Stimulated activated CD8-positive, alpha-beta memory T cell treated with anti-CD3 and anti-CD28 coated beads, Interleukin-7, amount 100 ng/mL, for 1 hour (primary cell): ENCODE measurements around the gene SBF2.
"Not testable (repeated sequence)": the region's sequence is repeated elsewhere in the genome, so short reads cannot be mapped to it uniquely, and the experiment has no call there.

Experiments used
- DNase-seq, 2 donors: peaks; one replicate each; pipeline ENCODE4 v3.0.0-alpha.2; 2020; ENCODE audit warnings: low read depth in 2 of 2

The SBF2 gene

DNA sequence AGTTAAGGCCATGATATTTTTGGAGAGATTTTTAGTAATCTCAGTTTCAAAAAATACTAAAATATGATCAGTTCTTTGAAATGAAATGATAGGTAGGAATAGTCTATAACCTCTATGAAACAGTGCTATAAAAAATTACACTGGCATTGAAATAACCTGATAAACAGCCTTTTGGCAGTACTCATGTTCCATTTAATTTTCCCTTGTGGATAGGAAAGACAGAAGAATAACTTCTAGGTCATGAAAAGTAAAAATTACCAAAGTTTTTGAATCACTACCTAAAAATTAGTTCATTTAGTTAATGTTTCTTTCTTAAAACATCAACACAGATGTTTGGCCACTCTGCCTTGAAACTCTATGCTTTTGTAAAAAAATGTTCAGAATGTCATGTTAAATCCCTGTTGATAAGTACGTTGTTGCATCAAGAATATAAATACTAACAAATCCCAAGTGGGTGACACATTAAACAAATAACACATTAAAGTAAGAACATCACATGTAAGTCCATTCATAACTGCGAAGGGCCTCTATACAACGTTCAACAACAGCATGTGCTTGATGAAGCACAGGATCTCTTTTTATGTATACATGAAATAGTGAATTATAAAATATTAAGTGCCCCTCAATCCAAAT, 339.9 kb downstream of the SBF2 start:
- DNase-seq, result no peak

DNA sequence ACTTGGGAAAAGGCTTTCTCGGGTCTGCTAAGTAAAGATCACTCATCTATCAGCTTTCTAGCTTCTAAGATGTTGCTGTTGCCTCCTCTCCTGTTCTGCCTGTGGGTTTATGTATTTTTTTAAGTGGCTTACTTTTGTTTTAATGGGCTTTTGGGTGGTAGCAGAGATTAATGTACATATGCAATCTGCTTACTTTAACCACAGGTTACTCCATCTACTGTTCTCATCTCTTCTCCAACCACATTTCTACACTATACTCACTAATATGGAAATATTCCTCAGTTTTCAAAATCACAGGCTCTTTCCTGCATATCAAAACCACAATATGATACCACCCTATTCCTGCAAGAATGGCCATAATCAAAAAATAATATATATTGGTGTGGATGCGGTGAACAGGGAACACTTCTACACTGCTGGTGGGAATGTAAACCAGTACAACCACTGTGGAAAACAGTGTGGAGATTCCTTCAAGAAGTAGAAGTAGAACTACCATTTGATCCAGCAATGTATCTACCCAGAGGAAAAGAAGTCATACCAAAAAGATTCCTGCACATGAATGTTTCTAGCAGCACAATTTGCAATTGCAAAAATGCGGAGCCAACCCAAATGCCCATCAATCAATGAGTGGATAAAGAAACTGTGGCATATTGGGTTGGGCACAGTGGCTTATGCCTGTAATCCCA, 341.4 kb downstream of the SBF2 start:
- no peak for DNase-seq

DNA sequence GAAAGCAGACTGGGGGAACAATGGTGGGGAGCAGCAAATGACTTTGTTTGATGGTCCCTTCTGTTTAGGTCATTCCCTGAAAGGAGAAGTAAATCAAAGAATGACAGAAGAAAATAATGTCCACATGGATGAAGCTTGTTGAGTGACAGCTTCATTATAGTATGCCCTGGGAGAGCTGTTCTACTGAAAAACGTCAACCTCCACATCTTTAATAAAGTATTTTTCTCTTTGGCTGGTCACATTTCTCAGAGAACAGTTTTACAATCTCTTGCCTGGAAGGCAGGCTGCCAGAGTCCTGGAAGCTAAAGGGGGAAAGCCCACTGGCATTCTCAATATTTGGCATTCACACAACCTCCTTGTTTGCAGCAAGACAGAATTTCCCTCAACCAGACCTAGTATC, 342.2 kb downstream of the SBF2 start:
- DNase-seq, result no peak

DNA sequence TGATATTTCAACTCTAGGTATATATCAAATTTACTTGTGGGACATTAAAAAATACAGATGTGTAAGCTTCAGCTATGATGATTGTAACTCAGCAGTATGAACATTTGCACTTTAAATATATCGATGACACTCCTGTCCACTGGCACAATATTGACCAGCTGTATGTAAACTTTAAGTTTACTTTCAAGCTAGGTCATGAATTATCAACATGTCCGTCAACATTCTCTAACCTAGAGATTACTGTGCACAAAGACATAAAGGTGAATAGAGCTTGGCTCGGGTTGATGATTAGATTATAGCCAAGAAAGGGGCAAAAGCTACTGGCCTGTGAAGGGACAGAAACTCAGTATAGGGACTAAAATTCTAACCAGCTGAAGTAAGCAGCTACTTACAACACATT, 343.6 kb downstream of the SBF2 start:
- DNase-seq, result no peak

DNA sequence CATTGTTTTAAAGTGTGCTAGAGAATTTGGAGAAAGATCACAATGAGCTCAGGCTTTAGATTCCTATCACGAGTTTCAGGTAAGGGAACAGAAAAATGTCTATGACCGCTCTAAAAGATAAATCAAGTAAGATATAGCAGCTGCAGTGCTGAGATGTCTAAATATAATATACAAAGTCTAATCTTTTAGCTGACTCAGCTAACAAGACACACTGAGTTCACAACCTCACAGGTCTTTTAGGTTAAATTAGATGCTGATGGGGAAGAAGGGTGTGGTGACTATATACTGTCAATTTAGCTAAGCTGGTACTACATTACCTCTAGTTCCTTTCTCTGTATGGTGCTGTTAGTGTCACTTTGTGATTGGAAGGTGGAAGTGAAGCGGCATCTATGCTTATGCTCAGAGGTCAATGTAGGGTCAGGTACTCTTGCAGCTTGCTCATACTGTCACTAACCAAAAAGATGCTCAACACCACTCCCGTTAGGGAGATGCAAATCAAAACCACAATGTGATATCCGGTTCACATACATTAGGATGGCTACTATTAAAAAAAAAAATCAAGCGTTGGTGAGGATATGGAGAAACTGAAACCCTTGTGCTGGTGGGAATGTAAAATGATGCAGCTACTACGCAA, 346.7 kb downstream of the SBF2 start:
- DNase-seq, result no peak

DNA sequence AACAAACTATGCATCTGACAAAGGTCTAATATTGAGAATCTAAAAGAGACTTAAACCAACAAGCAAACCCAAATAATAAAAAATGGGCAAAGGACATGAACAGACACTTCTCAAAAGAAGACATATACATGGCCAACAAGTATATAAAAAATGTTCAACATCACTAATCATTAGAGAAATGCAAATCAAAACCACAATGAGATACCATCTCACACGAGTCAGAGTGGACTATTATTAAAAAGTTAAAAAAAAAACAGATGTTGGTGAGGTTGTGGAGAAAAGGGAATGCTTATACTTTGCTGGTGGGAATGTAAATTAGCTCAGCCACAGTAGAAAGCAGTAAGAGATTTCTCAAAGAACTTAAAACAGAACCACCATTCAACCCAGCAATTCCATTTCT, 348.3 kb downstream of the SBF2 start:
- DNase-seq, result not testable (repeated sequence)

DNA sequence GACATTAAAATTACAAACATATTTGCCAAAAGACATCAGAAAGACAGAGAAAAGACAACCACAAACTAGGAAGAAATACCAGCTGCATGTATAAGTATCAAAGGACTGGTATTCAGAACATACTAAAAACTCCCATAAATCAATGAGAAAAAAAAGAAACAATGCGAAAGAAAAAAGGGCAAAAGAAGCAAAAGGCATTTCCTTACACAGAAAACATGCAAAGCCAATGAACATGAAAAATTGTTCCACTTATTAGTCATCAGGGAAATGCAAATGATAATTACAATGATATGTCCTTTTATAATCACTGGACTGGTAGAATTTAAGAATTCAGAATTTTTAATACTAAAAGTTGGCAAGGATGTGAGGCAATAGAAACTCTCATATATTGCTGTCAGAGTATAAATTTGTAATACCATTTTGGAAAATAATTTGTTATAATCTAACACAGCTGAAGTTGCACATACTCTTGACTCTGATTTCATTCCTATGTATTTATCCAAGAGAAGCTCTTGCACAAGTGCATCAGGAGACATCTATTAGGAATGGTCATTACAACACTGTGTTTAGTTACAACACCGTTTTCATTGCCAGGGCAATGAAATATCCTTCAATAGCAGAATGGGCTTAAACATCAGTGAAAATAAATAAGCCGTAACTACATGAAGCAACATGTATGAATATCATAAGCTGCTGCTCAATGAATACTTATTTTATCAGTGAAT, 350.5 kb downstream of the SBF2 start:
- no peak for DNase-seq

DNA sequence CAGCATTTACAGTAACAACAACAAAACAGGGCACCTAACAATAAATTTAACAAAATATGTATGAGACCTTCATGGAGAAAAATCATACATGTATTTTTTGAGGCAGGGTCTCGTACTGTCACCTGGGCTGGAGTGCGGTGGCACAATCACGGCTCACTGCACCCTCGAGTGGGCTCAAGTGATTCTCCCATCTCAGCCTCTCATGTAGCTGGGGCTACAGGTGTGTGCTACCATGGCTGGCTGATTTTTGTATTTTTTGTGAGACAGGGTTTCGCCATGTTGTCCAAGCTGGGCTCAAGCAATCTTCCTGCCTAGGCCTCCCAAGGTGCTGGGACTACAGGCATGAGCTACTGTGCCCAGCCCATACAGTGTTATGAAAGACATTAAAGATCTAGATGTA, 352.0 kb downstream of the SBF2 start:
- no peak for DNase-seq

DNA sequence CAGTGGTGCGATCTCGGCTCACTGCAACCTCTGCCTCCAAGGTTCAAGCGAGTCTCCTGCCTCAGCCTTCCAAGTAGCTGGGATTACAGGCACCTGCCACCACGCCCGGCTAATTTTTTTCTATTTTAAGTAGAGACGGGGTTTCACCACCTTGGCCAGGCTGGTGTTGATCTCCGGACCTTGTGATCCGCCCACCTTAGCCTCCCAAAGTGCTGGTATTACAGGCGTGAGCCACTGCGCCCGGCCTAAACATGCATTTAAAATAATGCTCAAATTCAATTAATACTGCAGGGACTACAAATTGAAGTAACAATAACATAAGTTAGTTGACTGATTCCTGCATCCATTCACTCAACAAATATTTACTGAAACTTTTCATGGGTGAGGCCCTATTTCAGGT, 354.9 kb downstream of the SBF2 start:
- DNase-seq, result not testable (repeated sequence)

DNA sequence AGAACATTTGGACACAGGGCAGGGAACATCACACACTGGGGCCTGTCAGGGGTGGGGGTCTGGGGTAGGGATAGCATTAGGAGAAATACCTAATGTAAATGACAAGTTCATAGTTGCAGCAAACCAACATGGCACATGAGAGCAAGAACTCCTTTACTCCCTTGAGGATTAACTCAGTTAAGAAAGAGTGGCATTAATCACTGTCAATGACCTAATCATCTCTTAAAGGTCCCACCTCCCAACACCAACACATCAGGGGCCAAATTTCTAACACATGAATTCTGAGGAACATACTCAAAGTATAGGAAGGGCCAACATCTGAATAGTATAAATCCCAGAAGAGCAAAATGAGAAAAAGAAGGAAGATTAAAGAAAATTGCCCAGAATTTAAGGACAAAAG, 357.3 kb downstream of the SBF2 start:
- no peak for DNase-seq

DNA sequence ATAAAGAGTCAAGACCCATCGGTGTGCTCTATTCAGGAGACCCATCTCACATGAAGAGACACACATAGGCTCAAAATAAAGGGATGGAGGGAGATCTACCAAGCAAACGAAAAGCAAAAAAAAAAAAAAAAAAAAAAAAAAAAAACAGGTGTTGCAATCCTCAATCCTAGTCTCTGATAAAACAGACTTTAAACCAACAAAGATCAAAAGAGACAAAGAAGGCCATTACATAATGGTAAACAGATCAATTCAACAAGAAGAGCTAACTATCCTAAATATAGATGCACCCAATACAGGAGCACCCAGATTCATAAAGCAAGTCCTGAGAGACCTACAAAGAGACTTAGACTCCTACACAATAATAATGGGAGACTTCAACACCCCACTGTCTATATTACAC, 361.2 kb downstream of the SBF2 start:
- DNase-seq, result not testable (repeated sequence)

DNA sequence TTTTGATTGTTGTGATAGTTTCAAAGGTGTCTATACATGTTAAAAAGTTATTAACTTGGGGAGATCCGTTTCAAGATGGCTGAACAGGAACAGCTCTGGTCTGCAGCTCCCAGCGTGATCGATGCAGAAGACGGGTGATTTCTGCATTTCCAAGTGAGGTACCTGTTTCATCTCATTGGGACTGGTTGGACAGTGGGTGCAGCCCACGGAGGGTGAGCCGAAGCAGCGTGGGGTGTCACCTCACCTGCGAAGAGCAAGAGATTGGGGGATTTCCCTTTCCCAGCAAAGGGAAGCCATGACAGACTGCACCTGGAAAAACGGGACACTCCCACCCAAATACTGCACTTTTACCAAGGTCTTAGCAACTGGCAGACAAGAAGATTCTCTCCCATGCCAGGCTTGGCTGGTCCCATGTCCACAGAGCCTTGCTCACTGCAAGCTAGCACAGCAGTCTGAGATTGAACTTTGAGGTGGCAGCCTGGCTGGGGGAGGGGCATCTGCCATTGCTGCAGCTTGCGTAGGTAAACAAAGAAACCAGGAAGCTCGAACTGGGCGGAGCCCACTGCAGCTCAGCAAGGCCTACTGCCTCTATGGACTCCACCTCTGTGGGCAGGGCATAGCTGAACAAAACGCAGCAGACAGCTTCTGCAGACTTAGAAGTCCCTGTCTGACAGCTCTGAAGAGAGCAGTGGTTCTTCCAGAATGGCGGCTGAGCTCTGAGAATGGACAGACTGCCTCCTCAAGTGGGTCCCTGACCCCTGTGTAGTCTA, 363.3 kb downstream of the SBF2 start:
- DNase-seq, result not testable (repeated sequence)

DNA sequence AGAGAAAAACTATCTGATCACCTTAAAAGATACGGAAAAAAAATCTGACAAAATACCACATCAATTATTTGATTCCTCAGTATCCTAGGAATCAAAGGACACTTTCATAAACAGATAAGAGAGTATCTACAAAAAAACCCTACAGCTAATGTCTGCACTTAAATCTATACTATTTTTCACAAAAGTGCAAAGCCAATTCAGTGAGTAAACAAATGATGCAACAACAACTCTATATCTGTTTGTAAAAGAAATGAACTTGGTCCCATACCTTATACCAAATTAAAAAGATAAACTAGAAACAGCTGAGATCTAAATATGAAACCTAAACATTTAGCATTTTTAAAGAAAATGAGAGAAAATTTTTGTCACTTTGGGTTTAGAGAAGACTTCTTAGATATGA, 366.3 kb downstream of the SBF2 start:
- no peak for DNase-seq

DNA sequence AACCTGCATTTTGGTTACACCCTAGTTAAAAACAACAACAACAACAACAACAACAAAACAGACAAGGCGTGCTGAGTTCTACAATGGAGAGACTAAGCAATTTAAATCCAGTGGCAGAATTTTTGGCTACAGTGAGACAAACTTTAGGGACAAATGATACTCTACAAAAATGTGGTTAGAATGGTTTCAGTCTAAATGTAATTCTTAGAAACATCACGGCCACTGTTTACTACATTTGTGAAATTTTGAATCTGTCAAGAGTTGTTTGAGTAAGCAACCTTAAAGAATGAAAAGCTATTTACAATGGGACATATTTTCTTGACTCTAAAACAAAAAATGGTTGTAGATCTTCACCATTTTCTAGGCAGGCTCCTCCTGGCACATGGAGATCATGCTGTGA, 370.7 kb downstream of the SBF2 start:
- no peak for DNase-seq

DNA sequence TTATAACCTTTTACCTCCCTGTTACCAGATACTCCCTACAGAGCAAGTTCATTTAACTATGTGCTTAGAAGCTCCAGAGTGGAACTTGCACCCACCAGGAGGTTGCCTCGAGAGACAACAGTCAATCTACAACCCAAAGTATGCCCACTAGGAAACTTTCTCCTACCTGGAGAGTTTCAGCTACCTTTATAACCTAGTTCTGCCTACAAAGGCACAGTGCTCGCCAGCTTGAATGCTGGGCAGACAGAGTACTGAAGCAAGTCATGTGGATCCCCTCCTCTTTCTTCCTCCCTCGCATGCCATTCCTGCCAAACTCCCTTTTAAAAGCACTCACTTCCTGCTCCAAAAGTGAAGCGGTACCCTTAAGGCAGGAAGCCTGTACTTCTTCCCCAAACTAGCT, 371.2 kb downstream of the SBF2 start:
- no peak for DNase-seq

DNA sequence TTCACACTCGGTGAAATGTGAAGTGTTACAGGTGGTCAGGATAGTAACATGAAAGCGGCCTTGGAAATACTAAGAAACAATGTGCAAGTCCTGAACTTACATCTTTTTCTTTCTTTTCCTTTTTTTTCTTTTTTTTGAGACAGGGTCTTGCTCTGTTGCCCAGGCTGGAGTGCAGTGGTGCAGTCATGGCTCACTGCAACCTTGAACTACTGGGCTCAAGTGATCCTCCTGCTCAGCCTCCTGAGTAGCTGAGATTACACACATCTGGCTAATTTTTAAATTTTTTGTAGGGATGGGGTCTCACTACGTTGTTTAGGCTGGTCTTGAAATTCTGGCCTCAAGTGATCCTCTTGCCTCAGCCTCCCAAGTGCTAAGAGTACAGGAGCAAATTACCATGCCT, 377.5 kb downstream of the SBF2 start:
- DNase-seq, result no peak

DNA sequence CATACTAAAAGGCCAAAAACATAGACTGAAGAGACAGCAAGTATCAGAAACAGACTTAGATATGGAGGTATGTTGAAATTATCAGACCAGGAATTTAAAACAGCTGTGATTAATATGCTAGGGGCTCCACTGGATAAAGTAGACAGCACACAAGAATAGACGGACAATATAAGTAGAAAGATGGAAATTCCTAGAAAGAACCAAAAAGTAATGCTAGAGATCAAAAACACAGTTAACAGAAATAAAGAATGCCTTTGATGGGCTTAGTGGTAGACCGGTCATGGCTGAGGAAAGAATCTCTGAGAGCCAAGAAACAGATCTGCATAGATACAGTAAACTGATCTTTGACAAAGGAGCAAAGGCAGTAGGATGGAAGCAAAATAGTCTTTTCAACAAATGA, 380.0 kb downstream of the SBF2 start:
- DNase-seq, result no peak

DNA sequence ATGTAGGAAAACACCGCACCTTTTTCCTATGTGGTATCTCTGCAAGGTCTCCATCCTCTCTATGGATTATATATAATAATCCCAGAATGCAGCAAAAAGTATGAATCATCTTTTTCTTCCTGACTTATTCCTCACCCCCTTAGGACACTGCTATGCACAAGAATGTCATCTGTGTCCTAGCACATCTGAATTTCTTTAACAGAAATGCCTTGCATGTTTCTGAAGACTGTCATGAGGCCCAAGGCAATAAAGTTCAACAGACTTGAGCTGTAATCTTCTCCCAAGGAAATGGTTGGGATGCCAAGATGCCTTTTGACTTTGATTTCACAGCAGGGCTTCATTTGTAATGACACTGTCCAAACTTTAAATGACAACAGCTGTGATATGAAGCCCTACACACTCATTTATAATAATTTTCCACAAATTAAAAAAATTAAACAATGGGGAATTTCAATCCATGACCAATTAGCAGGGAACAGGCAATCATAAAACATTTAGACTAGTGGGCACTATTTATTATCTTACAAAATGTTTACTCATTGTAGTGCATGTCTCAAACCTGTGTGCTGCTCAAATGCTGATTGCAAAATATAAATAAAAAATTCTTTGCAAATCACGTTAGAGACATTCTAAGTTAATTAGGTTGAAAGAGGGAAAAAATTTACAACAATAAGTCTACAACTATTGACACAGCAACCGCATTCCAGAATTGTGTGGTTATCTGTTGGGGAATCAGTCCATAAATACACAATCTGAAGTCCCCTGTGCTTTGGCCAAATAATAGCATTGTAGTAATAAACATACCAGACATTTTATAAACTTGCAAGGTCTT, 387.8 kb downstream of the SBF2 start:
- no peak for DNase-seq

DNA sequence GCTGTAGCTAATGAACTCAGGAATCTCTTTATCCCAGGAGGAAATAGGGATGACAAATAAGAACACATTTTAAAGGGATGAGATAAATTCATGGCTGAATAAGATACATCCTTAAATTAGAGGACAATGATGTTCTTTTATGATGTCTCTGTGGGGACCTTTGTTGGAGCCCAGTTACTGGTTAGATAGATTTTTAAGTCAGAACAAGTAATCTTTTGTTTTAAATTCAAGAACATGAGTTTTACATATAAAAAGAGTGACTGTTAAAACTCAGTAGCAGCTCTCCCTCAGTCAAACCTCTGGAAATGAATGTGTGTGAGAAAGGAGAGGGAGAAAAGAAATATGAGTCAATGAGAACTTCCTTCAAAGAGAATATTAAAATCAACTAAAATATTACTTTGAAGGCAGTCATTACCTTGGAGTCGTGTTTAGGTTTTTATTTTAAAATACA, 388.5 kb downstream of the SBF2 start:
- no peak for DNase-seq

DNA sequence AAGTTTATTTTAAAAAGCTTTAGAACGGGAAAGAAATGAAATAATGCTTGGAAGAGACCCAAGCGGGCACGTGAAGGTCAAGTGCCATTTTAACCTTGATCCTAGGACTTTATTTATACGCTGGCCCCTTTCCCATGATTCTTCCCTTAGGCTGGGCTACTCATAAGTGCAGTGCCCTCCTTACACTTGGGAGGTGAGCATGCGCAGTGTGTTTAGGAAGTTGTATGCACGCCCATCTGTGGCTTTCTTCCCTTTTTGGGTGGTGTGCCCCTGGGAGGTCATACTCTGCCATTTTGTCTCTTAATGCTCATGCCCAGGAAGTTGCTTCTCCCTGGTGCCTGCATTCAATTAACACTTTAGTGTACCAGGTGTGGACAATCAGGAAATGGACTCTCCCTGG, 390.4 kb downstream of the SBF2 start:
- DNase-seq, result no peak

DNA sequence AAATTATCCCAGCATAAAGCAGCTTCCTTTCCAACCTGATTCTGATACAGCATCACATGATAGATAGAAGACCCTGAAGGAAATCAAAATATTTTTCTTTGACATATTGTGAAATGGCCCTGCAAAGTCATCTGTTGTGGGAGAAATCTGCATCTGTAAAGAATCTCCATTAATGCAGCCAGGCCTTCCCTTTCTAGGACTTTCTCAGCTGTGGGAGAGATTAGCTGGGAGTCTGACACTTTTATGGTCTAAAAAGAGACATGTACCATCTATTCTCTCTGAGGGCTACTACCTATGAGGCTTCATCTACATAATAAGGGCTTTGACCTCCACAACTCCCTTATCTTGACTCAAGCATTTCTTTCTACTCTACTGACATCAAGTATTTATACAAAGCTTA, 392.1 kb downstream of the SBF2 start:
- no peak for DNase-seq
